Endothelial cell (in vitro differentiated cells): ENCODE measurements around the gene RPE. TPM values are rescaled to one million over a fixed set of nuclear protein-coding genes. Genes with fewer than 3 reads are reported as not detected.

Experiments
- DNase-seq: peaks from one replicate; pipeline ENCODE4 v3.0.0; 2021; ENCODE audit warnings: low spot score
- H3K27ac Mint-ChIP-seq: one replicate; pipeline ENCODE4 v1.8.0; 2021; ENCODE audit warnings: mixed read lengths, inconsistent platforms; ENCODE audit not compliant: unreplicated experiment
- H3K27me3 Mint-ChIP-seq: one replicate; pipeline ENCODE4 v1.8.0; 2021; ENCODE audit warnings: mild to moderate bottlenecking, moderate library complexity, mixed read lengths, inconsistent platforms; ENCODE audit not compliant: unreplicated experiment
- H3K36me3 Mint-ChIP-seq: one replicate; pipeline ENCODE4 v1.8.0; 2021; ENCODE audit warnings: mild to moderate bottlenecking, low read depth, mixed read lengths, inconsistent platforms; ENCODE audit not compliant: unreplicated experiment
- H3K4me1 Mint-ChIP-seq: one replicate; pipeline ENCODE4 v1.8.0; 2021; ENCODE audit warnings: mild to moderate bottlenecking, mixed read lengths, inconsistent platforms; ENCODE audit not compliant: unreplicated experiment
- H3K4me3 Mint-ChIP-seq: one replicate; pipeline ENCODE4 v1.8.0; 2021; ENCODE audit warnings: mild to moderate bottlenecking, mixed read lengths, inconsistent platforms; ENCODE audit not compliant: unreplicated experiment
- H3K9me3 Mint-ChIP-seq: one replicate; pipeline ENCODE4 v1.8.0; 2021; ENCODE audit warnings: mixed read lengths, inconsistent platforms; ENCODE audit not compliant: unreplicated experiment
- total RNA-seq: library from RNA; stranded (reverse); fragmentation: NEBNext Ultra II Directional; extraction: Animal tissue kit (Norgen Biotek cat#: 25700); gene quantifications from one replicate; pipeline ENCODE4 v1.2.1, GENCODE V29; 2021; ENCODE audit not compliant: unreplicated experiment
- TF ChIP-seq, protein P1 (sequence below): fragments of 200-600 bp; sonication (generic); IDR thresholded peaks from one replicate; pipeline ENCODE4 v1.5.0; 2021; ENCODE audit warnings: antibody characterized with exemption; ENCODE audit not compliant: unreplicated experiment

Gene RPE
- total RNA-seq, 1 donor from 2014 or later: 41.0 TPM

DNA sequence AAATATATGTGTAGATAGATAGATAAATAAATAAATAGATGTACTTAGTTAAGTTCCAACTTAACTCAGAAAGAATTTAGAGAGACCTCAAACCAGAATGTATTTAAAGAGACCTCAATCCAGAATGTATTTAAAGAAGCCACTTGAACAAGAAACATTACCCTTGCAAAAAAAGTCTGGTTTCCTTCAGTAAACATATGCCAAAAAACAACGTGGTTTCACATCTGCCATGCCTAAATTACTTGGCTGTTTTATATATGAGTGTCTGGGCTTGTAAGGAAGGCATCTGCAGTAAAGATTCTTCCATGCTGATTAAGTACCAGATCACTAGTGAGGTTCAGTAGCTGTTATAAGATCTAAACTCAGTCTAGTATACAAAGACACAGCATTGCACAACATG is 29.1 kb upstream of the RPE start:
- DNase-seq: no peak
- no peaks in the 10 kb centered on the region for H3K9me3 Mint-ChIP-seq
- H3K36me3 Mint-ChIP-seq: no peaks in the 10 kb centered on the region
- no peak overlapping the region for H3K27ac Mint-ChIP-seq
- H3K4me3 Mint-ChIP-seq: no peak overlapping the region
- H3K27me3 Mint-ChIP-seq: no peaks in the 10 kb centered on the region
- TF ChIP-seq, protein P1, sequence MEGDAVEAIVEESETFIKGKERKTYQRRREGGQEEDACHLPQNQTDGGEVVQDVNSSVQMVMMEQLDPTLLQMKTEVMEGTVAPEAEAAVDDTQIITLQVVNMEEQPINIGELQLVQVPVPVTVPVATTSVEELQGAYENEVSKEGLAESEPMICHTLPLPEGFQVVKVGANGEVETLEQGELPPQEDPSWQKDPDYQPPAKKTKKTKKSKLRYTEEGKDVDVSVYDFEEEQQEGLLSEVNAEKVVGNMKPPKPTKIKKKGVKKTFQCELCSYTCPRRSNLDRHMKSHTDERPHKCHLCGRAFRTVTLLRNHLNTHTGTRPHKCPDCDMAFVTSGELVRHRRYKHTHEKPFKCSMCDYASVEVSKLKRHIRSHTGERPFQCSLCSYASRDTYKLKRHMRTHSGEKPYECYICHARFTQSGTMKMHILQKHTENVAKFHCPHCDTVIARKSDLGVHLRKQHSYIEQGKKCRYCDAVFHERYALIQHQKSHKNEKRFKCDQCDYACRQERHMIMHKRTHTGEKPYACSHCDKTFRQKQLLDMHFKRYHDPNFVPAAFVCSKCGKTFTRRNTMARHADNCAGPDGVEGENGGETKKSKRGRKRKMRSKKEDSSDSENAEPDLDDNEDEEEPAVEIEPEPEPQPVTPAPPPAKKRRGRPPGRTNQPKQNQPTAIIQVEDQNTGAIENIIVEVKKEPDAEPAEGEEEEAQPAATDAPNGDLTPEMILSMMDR: no peak
- H3K4me1 Mint-ChIP-seq: no peaks in the 10 kb centered on the region

DNA sequence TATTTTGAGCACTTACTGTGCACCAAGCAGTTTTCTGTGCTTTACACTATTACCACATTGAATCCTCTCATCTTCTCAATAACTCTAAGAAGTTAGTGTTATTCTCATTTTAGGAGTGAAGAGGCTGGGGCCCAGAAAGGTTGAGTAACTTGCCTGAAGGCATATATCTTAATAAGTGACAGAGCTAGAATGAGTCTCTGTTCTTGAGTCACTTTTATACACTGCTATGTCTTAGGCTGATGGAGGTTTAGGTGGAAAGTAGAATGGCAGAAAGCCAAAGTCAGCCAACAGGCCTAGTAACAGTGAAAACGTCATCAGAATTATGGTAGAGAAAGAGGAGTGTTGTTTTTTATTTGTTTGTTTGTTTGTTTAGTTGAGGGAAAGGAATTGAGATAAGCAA is 27.9 kb upstream of the RPE start:
- no peak overlapping the region for H3K4me3 Mint-ChIP-seq
- no peaks in the 10 kb centered on the region for H3K9me3 Mint-ChIP-seq
- TF ChIP-seq, protein P1: no peak
- H3K27ac Mint-ChIP-seq: no peak overlapping the region
- no peaks in the 10 kb centered on the region for H3K36me3 Mint-ChIP-seq
- no peaks in the 10 kb centered on the region for H3K4me1 Mint-ChIP-seq
- DNase-seq: no peak
- H3K27me3 Mint-ChIP-seq: no peaks in the 10 kb centered on the region

DNA sequence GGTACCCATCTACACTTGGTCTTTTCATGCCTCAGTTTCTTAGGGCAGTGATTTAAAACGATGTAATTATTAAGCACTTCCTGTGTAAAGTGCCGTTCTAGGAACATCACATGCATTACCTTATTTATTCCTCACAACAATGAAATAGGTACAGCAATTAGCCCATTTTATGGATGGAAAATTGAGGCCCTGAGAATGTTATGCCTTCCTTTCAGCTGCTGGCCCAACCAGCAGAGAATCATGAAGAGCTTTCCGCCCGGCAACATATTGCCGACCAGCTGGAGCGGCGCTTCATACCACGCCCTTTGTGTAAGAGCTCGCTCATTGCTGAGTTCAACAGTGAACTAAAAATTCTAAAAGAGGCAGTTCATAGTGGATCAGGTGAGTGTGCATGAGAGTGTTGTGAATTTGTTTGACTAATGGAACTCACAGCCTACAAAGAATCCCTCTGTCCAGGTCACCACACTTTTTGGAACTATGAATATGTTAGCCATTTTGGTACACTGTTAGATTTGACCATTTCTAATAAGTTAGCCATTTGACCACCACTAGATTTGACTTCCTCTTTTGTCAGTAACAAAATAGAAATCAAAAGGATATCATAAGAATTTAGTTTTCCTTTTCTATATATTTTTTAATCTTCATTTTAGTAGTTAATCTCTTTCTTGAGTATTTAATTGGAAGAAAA is 25.6 kb upstream of the RPE start:
- no peaks in the 10 kb centered on the region for H3K4me1 Mint-ChIP-seq
- TF ChIP-seq, protein P1: no peak
- no peaks in the 10 kb centered on the region for H3K9me3 Mint-ChIP-seq
- H3K27me3 Mint-ChIP-seq: no peaks in the 10 kb centered on the region
- H3K27ac Mint-ChIP-seq: no peak overlapping the region
- no peak overlapping the region for H3K4me3 Mint-ChIP-seq
- no peaks in the 10 kb centered on the region for H3K36me3 Mint-ChIP-seq
- DNase-seq: no peak

DNA sequence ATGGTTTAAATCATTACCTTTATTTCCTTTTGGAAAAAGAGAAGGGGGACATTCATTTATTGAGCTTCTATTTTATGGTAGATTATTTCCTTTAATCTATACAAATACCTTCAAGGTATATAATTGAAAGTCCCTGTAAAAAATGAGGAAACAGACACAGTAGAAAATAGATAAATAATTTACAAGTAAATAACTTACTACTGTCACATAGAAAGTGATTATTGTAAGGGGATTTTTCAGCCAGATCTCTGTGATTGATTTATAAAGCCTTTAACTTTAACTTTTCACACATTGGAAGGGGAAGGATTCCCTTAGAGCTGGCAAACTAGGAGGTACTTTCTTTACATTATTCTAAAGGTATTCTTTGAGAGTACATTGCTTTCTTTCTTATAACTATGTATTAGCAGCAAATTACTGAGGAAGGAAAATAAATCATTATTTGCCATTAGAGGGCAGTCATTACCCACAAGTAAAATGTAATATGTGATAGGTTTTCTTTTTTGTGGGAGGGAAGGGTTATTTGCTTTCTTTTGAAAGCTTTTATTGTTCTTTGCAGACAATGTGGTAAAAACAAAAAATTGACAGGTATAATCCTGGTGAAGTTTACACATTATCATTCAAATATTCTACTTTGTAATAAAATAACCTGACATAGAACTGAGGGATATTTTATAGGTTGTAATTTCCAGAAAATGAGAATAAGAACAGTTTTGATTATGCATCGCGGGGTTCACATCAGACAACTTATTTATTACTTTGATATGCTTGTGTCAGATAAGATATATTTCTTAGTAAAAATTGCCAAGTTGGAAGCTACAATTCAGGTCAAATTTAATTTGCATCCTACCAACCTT is 24.8 kb upstream of the RPE start:
- Mint-ChIP-seq H3K4me3 (no peak overlapping the region), H3K36me3 (no peaks in the 10 kb centered on the region), H3K27ac (no peak overlapping the region), H3K9me3 (no peaks in the 10 kb centered on the region), H3K4me1 (no peaks in the 10 kb centered on the region), H3K27me3 (no peaks in the 10 kb centered on the region)
- TF ChIP-seq, protein P1: peak; percentile 59
- DNase-seq: no peak

DNA sequence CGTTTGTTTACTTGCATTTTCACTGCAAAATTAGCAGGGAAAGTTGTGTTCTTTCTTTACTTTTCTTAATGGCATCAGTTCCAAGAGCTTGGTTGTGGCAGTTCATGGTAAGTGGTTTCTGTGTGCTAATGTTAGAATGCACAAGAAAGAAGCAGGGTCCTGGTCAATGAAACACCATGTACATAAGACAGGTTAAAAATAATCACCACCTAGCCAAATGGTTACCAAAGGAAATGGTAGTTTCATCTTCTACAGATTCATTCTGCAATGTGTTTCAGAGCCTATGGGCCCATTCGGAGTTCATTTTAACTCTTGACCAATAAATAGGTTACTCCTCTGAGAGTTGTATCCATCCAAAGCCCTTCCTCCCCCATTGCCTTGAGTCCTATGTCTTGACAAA is 18.1 kb upstream of the RPE start:
- H3K27me3 Mint-ChIP-seq: no peaks in the 10 kb centered on the region
- no peak for DNase-seq
- H3K4me3 Mint-ChIP-seq: no peak overlapping the region
- H3K4me1 Mint-ChIP-seq: peaks cover 13% of the 10 kb centered on the region
- no peaks in the 10 kb centered on the region for H3K36me3 Mint-ChIP-seq
- TF ChIP-seq, protein P1: no peak
- H3K27ac Mint-ChIP-seq: no peak overlapping the region
- no peaks in the 10 kb centered on the region for H3K9me3 Mint-ChIP-seq
